GM19324 (cell line): ENCODE data around the gene TRO.

ENCODE experiments used
- ATAC-seq: cut with Tn5 transposase; IDR thresholded peaks from one replicate; pipeline ENCODE4 v1.9.1; 2021; ENCODE audit warnings: mild to moderate bottlenecking, moderate library complexity; ENCODE audit not compliant: unreplicated experiment, low FRiP score

TRO gene

GRCh38 chrX:54961750-54962149 is 41.1 kb downstream of the TRO start:
- ATAC-seq, result no peak

- ATAC-seq, result no peak
Observed at GRCh38 chrX:54964766-54965497, 44.3 kb downstream of the TRO start.

GRCh38 chrX:54977387-54977786 is 56.8 kb downstream of the TRO start:
- no peak for ATAC-seq

GRCh38 chrX:54978448-54978847 is 57.8 kb downstream of the TRO start:
- ATAC-seq, result no peak

- ATAC-seq, result no peak
Observed at GRCh38 chrX:54979432-54979831, 58.8 kb downstream of the TRO start.

GRCh38 chrX:54980334-54980733 is 59.7 kb downstream of the TRO start:
- no peak for ATAC-seq
